Measurements from ENCODE around the gene LSR.

- no peak for TF ChIP-seq CEBPB (IDR thresholded peaks at IDR 0.05)
- TF ChIP-seq FOXM1 (IDR thresholded peaks at IDR 0.05; ENCODE audit: borderline replicate concordance, low read depth): no peak
- no peak for TF ChIP-seq TEAD4 (IDR thresholded peaks at IDR 0.05)
- TF ChIP-seq RAD21 (IDR thresholded peaks at IDR 0.05; ENCODE audit: low read depth): no peak
- TF ChIP-seq YY1 (IDR thresholded peaks at IDR 0.05; ENCODE audit: low read depth): no peak
- TF ChIP-seq MAX (IDR thresholded peaks at IDR 0.05): no peak
- TF ChIP-seq EP300 (IDR thresholded peaks at IDR 0.05; ENCODE audit: borderline replicate concordance): no peak
- no peak for TF ChIP-seq REST (IDR thresholded peaks at IDR 0.05; ENCODE audit: low read depth)
- no peak for TF ChIP-seq TCF12 (IDR thresholded peaks at IDR 0.05; ENCODE audit: low read depth)
Observed at GRCh38 chr19:35219008-35219407, 29.8 kb upstream of the LSR start.
